Endothelial cell (in vitro differentiated cells): ENCODE results near the gene NUDT3. TPM values are rescaled to one million over a fixed set of nuclear protein-coding genes. Genes with fewer than 3 reads are reported as not detected.
A peak's percentile ranks its signal among the peaks of the same experiment; 100 is the strongest.

Experiments
- DNase-seq: peaks from one replicate; pipeline ENCODE4 v3.0.0; 2021; ENCODE audit warnings: low spot score
- H3K27ac Mint-ChIP-seq: one replicate; pipeline ENCODE4 v1.8.0; 2021; ENCODE audit warnings: mixed read lengths, inconsistent platforms; ENCODE audit not compliant: unreplicated experiment
- H3K27me3 Mint-ChIP-seq: one replicate; pipeline ENCODE4 v1.8.0; 2021; ENCODE audit warnings: mild to moderate bottlenecking, moderate library complexity, mixed read lengths, inconsistent platforms; ENCODE audit not compliant: unreplicated experiment
- H3K36me3 Mint-ChIP-seq: one replicate; pipeline ENCODE4 v1.8.0; 2021; ENCODE audit warnings: mild to moderate bottlenecking, low read depth, mixed read lengths, inconsistent platforms; ENCODE audit not compliant: unreplicated experiment
- H3K4me1 Mint-ChIP-seq: one replicate; pipeline ENCODE4 v1.8.0; 2021; ENCODE audit warnings: mild to moderate bottlenecking, mixed read lengths, inconsistent platforms; ENCODE audit not compliant: unreplicated experiment
- H3K4me3 Mint-ChIP-seq: one replicate; pipeline ENCODE4 v1.8.0; 2021; ENCODE audit warnings: mild to moderate bottlenecking, mixed read lengths, inconsistent platforms; ENCODE audit not compliant: unreplicated experiment
- H3K9me3 Mint-ChIP-seq: one replicate; pipeline ENCODE4 v1.8.0; 2021; ENCODE audit warnings: mixed read lengths, inconsistent platforms; ENCODE audit not compliant: unreplicated experiment
- CTCF ChIP-seq: fragments of 200-600 bp; sonication (generic); IDR thresholded peaks from one replicate; pipeline ENCODE4 v1.5.0; 2021; ENCODE audit warnings: antibody characterized with exemption; ENCODE audit not compliant: unreplicated experiment
- total RNA-seq: library from RNA; stranded (reverse); fragmentation: NEBNext Ultra II Directional; extraction: Animal tissue kit (Norgen Biotek cat#: 25700); gene quantifications from one replicate; pipeline ENCODE4 v1.2.1, GENCODE V29; 2021; ENCODE audit not compliant: unreplicated experiment

NUDT3 gene
- total RNA-seq, 1 donor from 2014 or later: 52.0 TPM

- no peak for DNase-seq
- peaks cover 4% of the 10 kb centered on the region for H3K27me3 Mint-ChIP-seq
- TF ChIP-seq CTCF: no peak
- H3K4me1 Mint-ChIP-seq: peaks cover 67% of the 10 kb centered on the region
- H3K9me3 Mint-ChIP-seq: no peaks in the 10 kb centered on the region
- H3K36me3 Mint-ChIP-seq: peaks cover 53% of the 10 kb centered on the region
- no peak overlapping the region for H3K27ac Mint-ChIP-seq
- no peak overlapping the region for H3K4me3 Mint-ChIP-seq
These were observed 110.7 kb downstream of the NUDT3 start for GRCh38 chr6:34281702-34282334.

- Mint-ChIP-seq H3K4me3 (peak overlapping the region; percentile 44), H3K9me3 (no peaks in the 10 kb centered on the region), H3K27ac (peak overlapping the region; percentile 82)
These were observed 112.3 kb downstream of the NUDT3 start for GRCh38 chr6:34280216-34280615.

DNA sequence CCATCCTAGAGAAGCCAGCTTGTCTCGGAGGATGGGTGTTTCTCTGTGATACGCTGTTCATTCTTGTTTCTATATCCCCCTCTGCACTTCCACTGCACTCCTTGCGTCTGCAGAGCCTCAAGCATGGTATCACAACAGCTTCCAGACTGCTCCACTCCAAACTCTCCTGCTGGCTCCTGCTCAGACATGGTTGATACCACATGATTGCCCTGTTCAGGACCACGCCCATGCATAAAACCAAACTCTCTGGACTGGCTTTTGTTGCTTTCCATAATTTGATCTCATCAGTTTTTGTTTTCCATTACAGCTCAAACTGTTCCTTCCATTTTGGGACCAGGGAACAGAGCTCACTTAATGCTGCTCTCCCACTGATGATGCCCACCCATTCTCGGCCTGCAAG lies 113.6 kb downstream of the NUDT3 start:
- Mint-ChIP-seq H3K4me1 (peaks cover 76% of the 10 kb centered on the region), H3K9me3 (no peaks in the 10 kb centered on the region), H3K27ac (no peak overlapping the region), H3K36me3 (peaks cover 29% of the 10 kb centered on the region), H3K27me3 (peaks cover 3% of the 10 kb centered on the region), H3K4me3 (peak overlapping the region; percentile 79)
- TF ChIP-seq CTCF: no peak
- no peak for DNase-seq

More at GRCh38 chr6:34280216-34280615, 112.3 kb downstream of the NUDT3 start:
- Mint-ChIP-seq H3K36me3 (peaks cover 43% of the 10 kb centered on the region), H3K27me3 (no peaks in the 10 kb centered on the region), H3K4me1 (peaks cover 76% of the 10 kb centered on the region)
- no peak for TF ChIP-seq CTCF
- no peak for DNase-seq

GRCh38 chr6:34277763-34278112 lies 114.7 kb downstream of the NUDT3 start:
- no peak for DNase-seq
- Mint-ChIP-seq H3K27me3 (peaks cover 3% of the 10 kb centered on the region), H3K4me1 (peaks cover 80% of the 10 kb centered on the region), H3K4me3 (no peak overlapping the region), H3K36me3 (peaks cover 27% of the 10 kb centered on the region), H3K9me3 (no peaks in the 10 kb centered on the region), H3K27ac (no peak overlapping the region)
- TF ChIP-seq CTCF: no peak

DNA sequence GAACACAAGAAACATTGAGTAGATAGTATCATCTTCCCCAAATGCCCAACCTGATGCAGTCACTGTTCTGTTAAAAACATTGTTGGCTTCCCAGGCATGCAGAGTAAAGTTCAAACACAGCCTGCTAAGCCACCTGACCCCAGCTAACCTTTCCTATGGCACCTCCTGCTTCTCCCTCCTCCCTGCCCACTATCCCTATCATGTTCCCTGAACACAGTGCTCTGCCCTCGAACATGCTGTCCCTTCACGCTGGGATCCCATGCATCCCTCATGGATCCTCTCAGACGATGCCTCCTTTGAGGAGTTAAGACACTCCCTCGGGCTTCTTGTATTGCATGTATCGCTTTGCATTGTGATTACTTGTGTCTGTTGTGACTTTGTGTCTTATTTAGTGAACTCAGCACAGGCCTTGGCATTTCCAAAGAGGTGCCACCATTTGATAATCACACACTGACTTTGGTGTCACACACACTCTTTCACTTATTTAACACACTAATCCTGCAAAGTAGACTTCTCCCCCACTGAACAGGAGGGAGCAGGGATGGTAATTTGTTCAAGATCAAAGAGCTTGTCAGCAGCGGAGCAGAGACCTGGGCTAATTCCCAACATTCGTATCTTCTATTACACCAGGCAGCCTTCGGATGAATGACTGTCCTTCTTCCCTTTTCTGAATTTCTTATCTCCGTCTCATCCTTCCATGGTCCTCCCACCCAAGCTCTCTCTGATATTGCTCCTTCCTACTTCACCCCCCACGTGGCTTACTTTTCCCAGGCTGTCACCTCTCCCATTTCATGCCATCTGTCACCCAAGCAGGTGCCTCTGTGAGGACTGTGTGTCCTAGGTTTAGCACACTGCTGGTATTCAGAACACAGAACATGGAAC lies 115.3 kb downstream of the NUDT3 start:
- H3K27me3 Mint-ChIP-seq: peaks cover 3% of the 10 kb centered on the region
- no peak for DNase-seq
- H3K9me3 Mint-ChIP-seq: no peaks in the 10 kb centered on the region
- no peak for TF ChIP-seq CTCF
- peaks cover 82% of the 10 kb centered on the region for H3K4me1 Mint-ChIP-seq
- H3K4me3 Mint-ChIP-seq: no peak overlapping the region
- peaks cover 27% of the 10 kb centered on the region for H3K36me3 Mint-ChIP-seq
- peak overlapping the region; percentile 49 for H3K27ac Mint-ChIP-seq
